ENCODE results near the gene CFDP1.
"Not testable (repeated sequence)": the region's sequence is repeated elsewhere in the genome, so short reads cannot be mapped to it uniquely, and the experiment has no call there.

Gene CFDP1

GRCh38 chr16:75458439-75458838, 25.1 kb upstream of the CFDP1 start:
- DNase-seq (ENCODE audit: low spot score): no peak

- DNase-seq (ENCODE audit: low spot score): no peak
Measured at GRCh38 chr16:75458029-75458428, 24.7 kb upstream of the CFDP1 start.

- DNase-seq (ENCODE audit: low spot score): no peak
Measured at GRCh38 chr16:75457485-75458021, 24.2 kb upstream of the CFDP1 start.

GRCh38 chr16:75456971-75457370, 23.7 kb upstream of the CFDP1 start:
- no peak for DNase-seq (ENCODE audit: low spot score)

- DNase-seq (ENCODE audit: low spot score): not testable (repeated sequence)
Measured at GRCh38 chr16:75456486-75456885, 23.2 kb upstream of the CFDP1 start.

DNA sequence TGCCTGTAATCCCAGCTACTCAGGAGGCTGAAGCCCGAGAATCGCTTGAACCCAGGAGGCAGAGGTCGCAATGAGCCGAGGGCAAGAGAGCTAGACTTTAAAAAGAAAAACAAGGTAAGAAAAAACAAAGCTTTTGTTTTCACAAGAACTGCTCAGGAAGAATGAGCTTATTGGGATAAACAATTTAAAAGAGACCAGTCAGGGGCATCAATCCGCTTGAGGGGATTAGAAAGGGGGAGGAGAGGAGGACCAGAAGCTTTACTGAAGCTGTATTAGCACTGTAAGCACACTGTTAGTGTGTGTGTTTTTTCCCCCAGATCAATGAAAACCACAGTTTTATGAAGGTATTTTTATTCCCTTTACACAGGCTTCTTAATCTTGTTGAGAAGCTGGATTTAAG, 22.4 kb upstream of the CFDP1 start:
- no peak for DNase-seq (ENCODE audit: low spot score)

GRCh38 chr16:75452464-75453190, 19.3 kb upstream of the CFDP1 start:
- DNase-seq (ENCODE audit: low spot score): no peak

GRCh38 chr16:75446416-75446815, 13.1 kb upstream of the CFDP1 start:
- DNase-seq (ENCODE audit: low spot score): no peak

GRCh38 chr16:75445298-75445697, 12.0 kb upstream of the CFDP1 start:
- DNase-seq (ENCODE audit: low spot score): no peak

GRCh38 chr16:75443298-75443697, 10.0 kb upstream of the CFDP1 start:
- DNase-seq (ENCODE audit: low spot score): no peak

GRCh38 chr16:75433732-75434413, 570 bp upstream of the CFDP1 start:
- DNase-seq (ENCODE audit: low spot score): peak; percentile 82

GRCh38 chr16:75429621-75430403, 3.5 kb downstream of the CFDP1 start:
- no peak for DNase-seq (ENCODE audit: low spot score)

- not testable (repeated sequence) for DNase-seq (ENCODE audit: low spot score)
Measured at GRCh38 chr16:75426524-75426923, 6.8 kb downstream of the CFDP1 start.

- not testable (repeated sequence) for DNase-seq (ENCODE audit: low spot score)
Measured at GRCh38 chr16:75424105-75424762, 9.1 kb downstream of the CFDP1 start.

DNA sequence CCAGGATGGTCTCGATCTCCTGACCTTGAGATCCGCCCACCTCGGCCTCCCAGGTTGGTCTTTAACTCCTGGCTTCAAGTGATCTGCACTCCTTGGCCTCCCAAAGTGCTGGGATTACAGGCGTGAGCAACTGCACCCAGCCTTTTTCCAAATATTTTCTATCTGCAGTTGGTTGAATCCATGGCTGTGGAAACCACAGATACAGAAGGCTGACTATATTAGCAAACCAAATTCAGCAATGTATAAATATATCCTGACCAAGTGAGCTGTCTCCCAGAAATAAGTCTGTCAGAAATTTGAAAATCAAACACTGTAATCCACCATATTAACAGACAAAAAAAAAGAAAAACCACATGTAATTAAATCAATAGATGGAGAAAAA, 9.6 kb downstream of the CFDP1 start:
- no peak for DNase-seq (ENCODE audit: low spot score)

DNA sequence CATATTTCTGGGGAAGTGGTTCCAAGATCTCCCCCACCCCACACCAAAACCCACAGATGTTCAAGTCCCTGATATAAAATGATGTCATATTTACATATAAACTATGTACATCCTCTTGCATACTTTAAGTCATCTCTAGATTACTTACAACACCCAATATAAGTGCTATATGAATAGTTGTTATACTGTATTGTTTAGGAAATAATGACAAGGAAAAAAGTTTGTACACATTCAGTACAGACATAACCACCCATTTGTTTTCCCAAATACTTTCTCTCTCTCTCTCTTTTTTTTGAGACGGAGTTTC, 11.5 kb downstream of the CFDP1 start:
- DNase-seq (ENCODE audit: low spot score): no peak

DNA sequence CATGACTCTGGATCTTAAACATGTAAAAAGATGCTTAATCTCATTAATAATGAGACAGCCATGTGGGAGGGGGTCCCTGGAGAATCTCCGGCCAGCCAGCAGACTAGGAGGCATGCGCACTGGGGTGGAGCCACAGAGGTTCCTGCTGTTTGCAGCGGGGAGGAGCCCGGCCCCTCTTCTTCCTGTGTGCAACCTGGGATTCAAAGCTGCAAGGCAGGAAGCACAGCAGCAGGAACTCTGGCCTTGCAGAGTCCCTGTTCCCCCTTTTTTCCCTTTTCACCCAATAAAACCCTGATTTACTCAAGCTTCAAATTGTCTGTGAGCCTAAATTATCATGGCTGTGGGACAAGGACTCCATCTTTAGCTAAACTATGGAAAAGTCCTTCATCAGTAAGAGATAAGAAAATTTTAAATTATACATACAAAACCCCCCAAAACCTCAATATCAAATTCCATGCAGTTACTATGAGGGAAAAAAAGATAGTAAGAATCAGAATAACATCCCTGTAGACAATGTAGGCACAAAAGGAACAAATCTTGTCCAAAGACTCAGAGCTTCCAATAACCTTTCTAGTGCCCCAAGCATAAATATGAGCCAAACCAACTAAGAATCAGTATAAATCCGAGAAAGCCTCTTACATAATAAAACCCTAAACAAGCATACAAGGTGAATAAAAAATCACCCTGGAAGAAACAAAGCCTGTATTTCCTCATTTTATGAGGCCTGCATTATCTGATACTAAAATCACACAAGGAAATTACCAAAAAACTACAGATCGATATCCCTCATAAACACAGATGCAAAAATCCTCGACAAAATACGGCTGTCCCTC, 12.1 kb downstream of the CFDP1 start:
- DNase-seq (ENCODE audit: low spot score): no peak

GRCh38 chr16:75416904-75417565, 16.3 kb downstream of the CFDP1 start:
- no peak for DNase-seq (ENCODE audit: low spot score)

DNA sequence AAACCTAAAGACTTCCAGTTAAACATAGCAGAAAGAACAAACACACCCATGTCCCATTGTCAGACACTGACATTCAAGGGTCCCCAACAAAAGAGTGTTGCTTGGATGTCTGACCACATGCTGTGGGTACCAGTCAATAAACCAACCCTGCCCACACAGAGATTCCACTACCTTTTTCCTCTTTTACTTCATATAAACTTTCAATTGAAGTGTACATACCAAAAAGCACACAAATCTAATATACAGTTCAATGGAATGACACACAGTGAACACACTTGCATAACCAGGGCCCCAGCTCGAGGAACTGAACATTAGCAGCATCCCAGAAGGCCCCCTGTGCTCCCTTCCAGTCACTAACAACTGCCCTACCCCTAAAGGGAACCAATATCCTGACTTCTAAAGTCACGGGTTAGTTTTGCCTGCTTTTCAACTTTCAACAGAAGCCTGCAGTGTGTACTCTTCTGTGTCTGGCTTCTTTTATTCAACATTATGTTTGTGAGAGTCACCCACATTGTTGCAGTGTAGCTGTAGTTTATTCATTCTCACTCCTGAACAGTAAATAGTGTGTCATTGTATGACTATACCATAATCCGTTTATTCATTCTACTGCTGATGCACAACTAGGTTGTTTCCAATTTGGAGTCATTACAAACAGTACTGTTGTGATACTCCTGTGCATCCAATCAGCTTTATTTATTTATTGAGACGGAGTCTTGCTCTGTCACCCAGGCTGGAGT, 18.0 kb downstream of the CFDP1 start:
- no peak for DNase-seq (ENCODE audit: low spot score)

DNA sequence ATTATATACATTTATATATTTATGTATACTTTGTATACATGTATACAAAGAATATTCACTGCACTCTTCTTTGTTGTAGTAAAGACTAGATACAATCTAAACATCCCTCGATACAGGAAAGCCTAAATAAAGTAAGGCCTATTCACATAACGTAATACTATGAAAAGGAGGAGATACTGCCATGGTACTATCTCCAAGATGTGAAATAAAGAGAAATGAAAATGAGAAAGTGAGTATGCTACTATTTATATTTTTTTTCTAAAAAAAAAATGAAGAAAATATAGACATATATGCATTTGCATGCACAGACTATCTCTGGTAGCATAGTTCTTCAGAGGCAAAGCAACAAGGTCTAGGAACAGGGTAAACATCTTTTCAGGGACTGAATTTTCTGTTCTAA, 19.4 kb downstream of the CFDP1 start:
- no peak for DNase-seq (ENCODE audit: low spot score)
